Globus pallidus (tissue), 1 donor: ENCODE measurements around the gene FAM153A.
"Not testable (repeated sequence)": the region's sequence is repeated elsewhere in the genome, so short reads cannot be mapped to it uniquely, and the experiment has no call there.

Experiments used
- DNase-seq: peaks from one replicate; pipeline ENCODE4 v3.0.0-alpha.2; 2015; ENCODE audit warnings: low spot score

Gene FAM153A

GRCh38 chr5:177724858-177725257 is 57.8 kb downstream of the FAM153A start:
- not testable (repeated sequence) for DNase-seq

- not testable (repeated sequence) for DNase-seq
Observed at GRCh38 chr5:177723831-177724485, 58.7 kb downstream of the FAM153A start.

GRCh38 chr5:177722829-177723228 is 59.9 kb downstream of the FAM153A start:
- not testable (repeated sequence) for DNase-seq

- DNase-seq, result not testable (repeated sequence)
Observed at GRCh38 chr5:177719989-177720388, 62.7 kb downstream of the FAM153A start.

GRCh38 chr5:177715423-177715822 is 67.3 kb downstream of the FAM153A start:
- DNase-seq, result not testable (repeated sequence)

GRCh38 chr5:177696100-177696499 is 86.6 kb downstream of the FAM153A start:
- not testable (repeated sequence) for DNase-seq

- DNase-seq, result not testable (repeated sequence)
Observed at GRCh38 chr5:177695356-177695930, 87.3 kb downstream of the FAM153A start.

GRCh38 chr5:177694518-177694835 is 88.2 kb downstream of the FAM153A start:
- DNase-seq, result not testable (repeated sequence)

- DNase-seq, result not testable (repeated sequence)
Observed at GRCh38 chr5:177693671-177694517, 88.8 kb downstream of the FAM153A start.

GRCh38 chr5:177692969-177693368 is 89.7 kb downstream of the FAM153A start:
- not testable (repeated sequence) for DNase-seq

- not testable (repeated sequence) for DNase-seq
Observed at GRCh38 chr5:177692507-177692906, 90.2 kb downstream of the FAM153A start.

GRCh38 chr5:177689011-177689610 is 93.6 kb downstream of the FAM153A start:
- DNase-seq, result not testable (repeated sequence)

GRCh38 chr5:177688091-177688490 is 94.6 kb downstream of the FAM153A start:
- DNase-seq, result not testable (repeated sequence)

GRCh38 chr5:177681920-177682319 is 100.8 kb downstream of the FAM153A start:
- not testable (repeated sequence) for DNase-seq
